Sigmoid colon (tissue), 7 donors: ENCODE results near the gene PPP1R13L. TPM values are rescaled to one million over a fixed set of nuclear protein-coding genes. Genes with fewer than 3 reads are reported as not detected.

Experiments used
- DNase-seq: peaks from one replicate; pipeline ENCODE4 v3.0.0-alpha.2; 2019
- H3K27ac ChIP-seq, 4 donors: fragments of 200-600 bp; sonication (generic); one replicate each; pipeline ENCODE4 v1.5.1; 2016 to 2019; ENCODE audit warnings: mild to moderate bottlenecking in 1 of 4
- H3K27me3 ChIP-seq, 3 donors: fragments of 200-600 bp; sonication (generic); one replicate each; pipeline ENCODE4 v1.5.1; 2019; ENCODE audit warnings: mild to moderate bottlenecking in 1 of 3
- H3K36me3 ChIP-seq, 4 donors: fragments of 200-600 bp; sonication (generic); one replicate each; pipeline ENCODE4 v1.5.1; 2016 to 2019
- H3K4me1 ChIP-seq, 4 donors: fragments of 200-600 bp; sonication (generic); one replicate each; pipeline ENCODE4 v1.5.1; 2017 to 2019
- H3K4me3 ChIP-seq, 4 donors: fragments of 200-600 bp; sonication (generic); one replicate each; pipeline ENCODE4 v1.5.1; 2017 to 2019; ENCODE audit warnings: mild to moderate bottlenecking in 2 of 4, moderate library complexity in 1 of 4
- H3K9me3 ChIP-seq, 4 donors: fragments of 200-600 bp in 3 of 4; sonication (generic) in 3 of 4; one replicate each; pipeline versions ENCODE4 v1.5.1 to v1.6.1; 2013 to 2019
- CTCF ChIP-seq, 4 experiments: fragments of 450-650 bp in 3 of 4; fragments of 200-600 bp in 1 of 4; IDR thresholded peaks; one replicate each; pipeline ENCODE4 v1.5.1; 2016 to 2019; ENCODE audit warnings: antibody characterized with exemption in 4 of 4, mild to moderate bottlenecking in 3 of 4, moderate library complexity in 2 of 4
- EP300 ChIP-seq, 4 donors: sonication (generic); formaldehyde crosslinking; IDR thresholded peaks; one replicate each; pipeline ENCODE4 v1.6.1; 2017; ENCODE audit warnings: antibody characterized with exemption in 4 of 4
- POLR2A ChIP-seq, 2 donors: fragments of 450-650 bp; IDR thresholded peaks; one replicate each; pipeline ENCODE4 v1.6.1; 2016; ENCODE audit warnings: antibody characterized with exemption in 2 of 2, mild to moderate bottlenecking in 2 of 2, moderate library complexity in 2 of 2
- POLR2AphosphoS5 ChIP-seq, 4 donors: sonication (generic); formaldehyde crosslinking; IDR thresholded peaks; one replicate each; pipeline ENCODE4 v1.6.1; 2017; ENCODE audit warnings: antibody characterized with exemption in 4 of 4
- WGBS, 2 donors: extraction: QIAGEN DNeasy Blood & Tissue Kit; methylation state at CpG; one replicate each; pipeline ENCODE4 v1.1.7; 2013; 5-methylcytosine and 5-hydroxymethylcytosine counted together
- intact Hi-C: fragments of 100-400 bp; cut with DNase I; formaldehyde crosslinking; loops from one replicate; pipeline ENCODE4 v1.15.1; 2023
- polyA plus RNA-seq, 3 donors: library from polyadenylated mRNA; stranded (reverse); fragments of 200-250 nt; gene quantifications; one replicate each; pipeline ENCODE4 v1.2.3, GENCODE V29; 2013
- total RNA-seq, 4 donors: library from RNA; depleted of rRNA; stranded (reverse); fragments of >200 nt; gene quantifications; one replicate each; pipeline ENCODE4 v1.1.0, GENCODE V29; 2016
- donor health status: healthy with polysubstance abuse.
- donor health status: Bipolar disorder and iron deficiency.
- donor health status: healthy.

PPP1R13L gene
- total and polyA plus RNA-seq, 7 donors = 5.8 to 34.0 (median 9.4) TPM

GRCh38 chr19:45351401-45351952 is 53.4 kb downstream of the PPP1R13L start:
- WGBS, 2 donors = 75 to 83% methylated on average over 13 of the region's 13 CpGs
- H3K36me3 ChIP-seq = peaks cover 0 to 44% (median 5%) of the 10 kb centered on the region in 4 donors
- H3K4me1 ChIP-seq = peaks cover 0 to 3% (median 0%) of the 10 kb centered on the region in 4 donors

GRCh38 chr19:45350477-45351058 is 54.3 kb downstream of the PPP1R13L start:
- Histone ChIP-seq H3K4me1 (peaks cover 0 to 6% (median 0%) of the 10 kb centered on the region in 4 donors), H3K27ac (no peak overlapping the region), H3K27me3 (peaks cover 4 to 28% (median 25%) of the 10 kb centered on the region in 3 donors), H3K9me3 (no peaks in the 10 kb centered on the region), H3K4me3 (no peak overlapping the region), H3K36me3 (peaks cover 0 to 44% (median 5%) of the 10 kb centered on the region in 4 donors)
- TF ChIP-seq EP300 (IDR thresholded peaks at IDR 0.05) (no peak), POLR2AphosphoS5 (IDR thresholded peaks at IDR 0.05) (no peak)
- intact Hi-C loops = no loop called here
- DNase-seq = no peak
- 89 to 92% methylated on average over 17 of the region's 17 CpGs for WGBS, 2 donors

More at GRCh38 chr19:45351401-45351952, 53.4 kb downstream of the PPP1R13L start:
- no peak for DNase-seq
- peaks cover 1 to 18% (median 16%) of the 10 kb centered on the region in 3 donors for H3K27me3 ChIP-seq
- no peak overlapping the region for H3K4me3 ChIP-seq
- no peak overlapping the region for H3K27ac ChIP-seq
- intact Hi-C loops = no loop called here
- H3K9me3 ChIP-seq = no peaks in the 10 kb centered on the region
- TF ChIP-seq EP300 (IDR thresholded peaks at IDR 0.05) = no peak
- no peak for TF ChIP-seq CTCF (IDR thresholded peaks at IDR 0.05)
- no peak for TF ChIP-seq POLR2AphosphoS5 (IDR thresholded peaks at IDR 0.05)
- no peak for TF ChIP-seq POLR2A (IDR thresholded peaks at IDR 0.05)

- no peak overlapping the region for H3K27ac ChIP-seq
- TF ChIP-seq CTCF (IDR thresholded peaks at IDR 0.05) (no peak), POLR2AphosphoS5 (IDR thresholded peaks at IDR 0.05) (no peak), EP300 (IDR thresholded peaks at IDR 0.05) (no peak), POLR2A (IDR thresholded peaks at IDR 0.05) (no peak)
- H3K4me1 ChIP-seq = peaks cover 0 to 6% (median 0%) of the 10 kb centered on the region in 4 donors
- H3K36me3 ChIP-seq = peaks cover 0 to 33% (median 3%) of the 10 kb centered on the region in 4 donors
- no peaks in the 10 kb centered on the region for H3K9me3 ChIP-seq
- DNase-seq = no peak
- intact Hi-C loops = no loop called here
- H3K27me3 ChIP-seq = peaks cover 7 to 38% (median 36%) of the 10 kb centered on the region in 3 donors
- WGBS, 2 donors = 86 to 92% methylated on average over 17 of the region's 17 CpGs
- H3K4me3 ChIP-seq = no peak overlapping the region
Measured at GRCh38 chr19:45349430-45349941, 55.4 kb downstream of the PPP1R13L start.

GRCh38 chr19:45349126-45349415 is 55.8 kb downstream of the PPP1R13L start:
- 56 to 62% methylated on average over 3 of the region's 3 CpGs for WGBS, 2 donors
- no peak for DNase-seq
- intact Hi-C loops = no loop called here
- H3K27me3 ChIP-seq = peaks cover 7 to 38% (median 38%) of the 10 kb centered on the region in 3 donors
- no peaks in the 10 kb centered on the region for H3K9me3 ChIP-seq
- peaks cover 0 to 6% (median 0%) of the 10 kb centered on the region in 4 donors for H3K4me1 ChIP-seq
- H3K4me3 ChIP-seq = no peak overlapping the region
- H3K36me3 ChIP-seq = peaks cover 0 to 29% (median under 1%) of the 10 kb centered on the region in 4 donors
- no peak for TF ChIP-seq CTCF (IDR thresholded peaks at IDR 0.05)
- no peak for TF ChIP-seq EP300 (IDR thresholded peaks at IDR 0.05)
- TF ChIP-seq POLR2AphosphoS5 (IDR thresholded peaks at IDR 0.05) = no peak
- no peak for TF ChIP-seq POLR2A (IDR thresholded peaks at IDR 0.05)
- H3K27ac ChIP-seq = no peak overlapping the region

- Histone ChIP-seq H3K27me3 (peaks cover 7 to 38% (median 38%) of the 10 kb centered on the region in 3 donors), H3K9me3 (no peaks in the 10 kb centered on the region), H3K4me1 (peaks cover 0 to 6% (median 0%) of the 10 kb centered on the region in 4 donors), H3K27ac (no peak overlapping the region), H3K36me3 (peaks cover 0 to 24% (median 0%) of the 10 kb centered on the region in 4 donors), H3K4me3 (no peak overlapping the region)
- TF ChIP-seq CTCF (IDR thresholded peaks at IDR 0.05) (no peak), EP300 (IDR thresholded peaks at IDR 0.05) (no peak), POLR2AphosphoS5 (IDR thresholded peaks at IDR 0.05) (no peak), POLR2A (IDR thresholded peaks at IDR 0.05) (no peak)
- no peak for DNase-seq
- 72 to 82% methylated on average over 23 of the region's 23 CpGs for WGBS, 2 donors
- intact Hi-C loops = no loop called here
Measured at GRCh38 chr19:45348367-45349125, 56.3 kb downstream of the PPP1R13L start.
